GM12873 (cell line): Measurements from ENCODE around the gene HNRNPF.

ENCODE experiments used
- TF ChIP-seq, protein P1 (sequence below): IDR thresholded peaks from 2 replicates; pipeline ENCODE4 v1.5.1; 2012; ENCODE audit warnings: low read depth, mild to moderate bottlenecking, moderate library complexity, low read length, control low read depth; ENCODE audit not compliant: insufficient read depth; ENCODE audit errors: missing control alignments

Gene HNRNPF

DNA sequence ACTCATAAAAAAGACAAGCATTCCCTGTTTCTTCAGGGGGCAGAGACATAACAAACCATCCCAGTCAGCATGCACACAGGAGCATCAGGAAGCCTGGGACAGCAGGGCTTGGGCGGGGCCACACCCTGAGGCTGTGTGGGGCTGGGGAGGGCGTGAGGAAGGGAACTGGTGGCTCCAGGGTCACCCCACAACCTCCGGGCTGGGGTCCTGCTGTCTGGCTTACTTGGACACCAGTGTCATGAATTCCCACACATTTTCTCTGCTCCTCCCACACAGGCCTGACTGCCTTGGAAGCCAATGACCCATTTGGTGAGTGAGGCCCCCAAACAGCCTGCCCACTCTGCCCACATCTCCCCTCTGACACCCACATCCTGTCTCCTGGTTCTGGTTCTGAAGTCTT lies 34.8 kb downstream of the HNRNPF start:
- TF ChIP-seq, protein P1, sequence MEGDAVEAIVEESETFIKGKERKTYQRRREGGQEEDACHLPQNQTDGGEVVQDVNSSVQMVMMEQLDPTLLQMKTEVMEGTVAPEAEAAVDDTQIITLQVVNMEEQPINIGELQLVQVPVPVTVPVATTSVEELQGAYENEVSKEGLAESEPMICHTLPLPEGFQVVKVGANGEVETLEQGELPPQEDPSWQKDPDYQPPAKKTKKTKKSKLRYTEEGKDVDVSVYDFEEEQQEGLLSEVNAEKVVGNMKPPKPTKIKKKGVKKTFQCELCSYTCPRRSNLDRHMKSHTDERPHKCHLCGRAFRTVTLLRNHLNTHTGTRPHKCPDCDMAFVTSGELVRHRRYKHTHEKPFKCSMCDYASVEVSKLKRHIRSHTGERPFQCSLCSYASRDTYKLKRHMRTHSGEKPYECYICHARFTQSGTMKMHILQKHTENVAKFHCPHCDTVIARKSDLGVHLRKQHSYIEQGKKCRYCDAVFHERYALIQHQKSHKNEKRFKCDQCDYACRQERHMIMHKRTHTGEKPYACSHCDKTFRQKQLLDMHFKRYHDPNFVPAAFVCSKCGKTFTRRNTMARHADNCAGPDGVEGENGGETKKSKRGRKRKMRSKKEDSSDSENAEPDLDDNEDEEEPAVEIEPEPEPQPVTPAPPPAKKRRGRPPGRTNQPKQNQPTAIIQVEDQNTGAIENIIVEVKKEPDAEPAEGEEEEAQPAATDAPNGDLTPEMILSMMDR, result no peak

GRCh38 chr10:43373461-43373860 lies 35.5 kb downstream of the HNRNPF start:
- TF ChIP-seq, protein P1, result no peak

- TF ChIP-seq, protein P1, result no peak
Measured at GRCh38 chr10:43372765-43373361, 36.1 kb downstream of the HNRNPF start.

DNA sequence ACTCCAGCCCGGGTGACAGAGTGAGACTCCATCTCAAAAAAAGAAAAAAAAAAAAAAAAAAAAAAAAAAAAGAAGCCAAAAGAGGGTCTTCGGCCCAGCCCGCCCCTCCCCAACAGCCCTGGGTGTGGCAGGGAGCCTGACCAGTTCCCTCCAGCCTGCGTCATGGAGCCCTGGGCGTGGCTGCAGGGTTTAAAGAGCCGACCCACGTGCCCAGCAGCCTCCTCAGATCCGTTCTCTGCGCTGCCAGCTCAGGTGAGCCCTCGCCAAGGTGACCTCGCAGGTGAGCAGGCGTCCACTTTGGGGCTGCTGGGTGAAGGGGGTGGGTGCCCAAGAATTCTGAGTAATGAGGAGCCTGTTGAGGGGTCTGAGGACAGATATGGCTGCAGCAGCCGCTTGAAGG lies 37.6 kb downstream of the HNRNPF start, which contains the start of gene FXYD4:
Gene FXYD4 (plus strand): TSS at position 219 of the 400 bp plus-strand sequence. CDS start 2,111 bp downstream, outside the sequence.
- TF ChIP-seq, protein P1, result no peak

DNA sequence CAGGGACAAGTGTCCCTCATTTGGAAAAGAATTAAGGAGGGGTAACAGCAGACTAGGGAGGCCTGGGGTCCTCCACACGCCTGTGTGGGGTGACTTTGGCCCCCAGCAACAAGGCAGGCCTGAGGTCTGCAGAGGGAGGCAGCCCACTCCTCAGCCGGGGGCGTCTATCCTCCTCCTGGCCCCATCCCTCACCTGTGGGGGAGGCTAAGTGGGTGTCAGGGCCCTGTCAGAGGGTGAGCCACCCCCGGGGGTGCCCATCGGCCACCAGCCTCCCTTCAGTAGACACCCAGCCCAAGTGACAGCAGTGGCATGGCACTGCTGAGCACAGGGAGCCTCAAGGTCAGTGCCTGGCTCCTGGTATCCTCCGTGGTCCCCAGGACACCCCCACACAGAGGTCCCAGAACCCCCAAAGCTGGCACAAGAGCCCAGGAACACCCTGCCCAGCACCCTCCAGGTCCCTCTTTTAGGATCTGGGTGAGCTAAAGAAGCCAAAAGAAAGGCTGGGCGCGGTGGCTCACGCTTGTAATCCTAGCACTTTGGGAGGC lies 38.2 kb downstream of the HNRNPF start:
- TF ChIP-seq, protein P1, result no peak

DNA sequence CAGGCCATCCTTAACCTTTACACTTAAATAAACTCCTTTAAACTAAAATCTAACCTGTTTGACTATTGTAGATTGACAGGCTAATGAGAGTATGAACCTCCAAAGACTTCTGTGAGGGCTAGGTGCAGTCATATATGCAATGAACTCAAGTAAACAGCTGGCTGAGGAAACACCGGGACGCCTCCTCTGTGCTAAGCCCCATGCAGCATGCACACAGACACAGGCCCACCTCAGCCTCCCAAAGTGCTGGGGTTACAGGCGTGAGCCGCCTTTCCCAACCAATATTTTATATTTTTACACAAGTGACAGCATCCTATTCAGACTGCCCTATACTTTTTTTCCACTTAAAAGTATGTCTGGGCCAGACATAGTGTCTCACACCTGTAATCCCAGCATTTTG lies 39.1 kb downstream of the HNRNPF start:
- TF ChIP-seq, protein P1, result no peak

GRCh38 chr10:43365001-43365400 lies 44.0 kb downstream of the HNRNPF start:
- TF ChIP-seq, protein P1, result no peak
